Osteocyte (in vitro differentiated cells): ENCODE measurements around the gene NSMCE4A. TPM values are rescaled to one million over a fixed set of nuclear protein-coding genes. Genes with fewer than 3 reads are reported as not detected.
"Not testable (repeated sequence)": the region's sequence is repeated elsewhere in the genome, so short reads cannot be mapped to it uniquely, and the experiment has no call there.

ENCODE experiments used
- DNase-seq: peaks from one replicate; pipeline ENCODE4 v3.0.0; 2021; ENCODE audit warnings: mixed read lengths; ENCODE audit not compliant: unreplicated experiment; ENCODE audit errors: extremely low spot score
- H3K27ac Mint-ChIP-seq: one replicate; pipeline ENCODE4 v1.8.0; 2021; ENCODE audit warnings: mild to moderate bottlenecking, mixed read lengths; ENCODE audit not compliant: unreplicated experiment
- H3K27me3 Mint-ChIP-seq: one replicate; pipeline ENCODE4 v1.8.0; 2021; ENCODE audit warnings: mixed read lengths; ENCODE audit not compliant: unreplicated experiment
- H3K36me3 Mint-ChIP-seq: one replicate; pipeline ENCODE4 v1.8.0; 2021; ENCODE audit warnings: mixed read lengths; ENCODE audit not compliant: unreplicated experiment
- H3K4me1 Mint-ChIP-seq: one replicate; pipeline ENCODE4 v1.8.0; 2021; ENCODE audit warnings: mixed read lengths; ENCODE audit not compliant: unreplicated experiment
- H3K4me3 Mint-ChIP-seq: one replicate; pipeline ENCODE4 v1.8.0; 2021; ENCODE audit warnings: mild to moderate bottlenecking, moderate library complexity, mixed read lengths; ENCODE audit not compliant: unreplicated experiment
- H3K9me3 Mint-ChIP-seq: one replicate; pipeline ENCODE4 v1.8.0; 2021; ENCODE audit warnings: mixed read lengths; ENCODE audit not compliant: unreplicated experiment
- CTCF ChIP-seq: fragments of 200-600 bp; sonication (generic); IDR thresholded peaks from 2 replicates; pipeline ENCODE4 v1.5.0; 2021; ENCODE audit warnings: antibody characterized with exemption, mild to moderate bottlenecking, moderate library complexity
- total RNA-seq: library from RNA; stranded (reverse); gene quantifications from 2 replicates; pipeline ENCODE4 v1.2.1, GENCODE V29; 2021

The NSMCE4A gene
- total RNA-seq, 1 donor from 2014 or later: 34.3 TPM

- TF ChIP-seq CTCF: no peak
- H3K4me1 Mint-ChIP-seq: peaks cover 16% of the 10 kb centered on the region
- DNase-seq: no peak
- H3K36me3 Mint-ChIP-seq: no peaks in the 10 kb centered on the region
- peaks cover 4% of the 10 kb centered on the region for H3K9me3 Mint-ChIP-seq
- no peak overlapping the region for H3K4me3 Mint-ChIP-seq
- no peak overlapping the region for H3K27ac Mint-ChIP-seq
- H3K27me3 Mint-ChIP-seq: no peaks in the 10 kb centered on the region
Measured at GRCh38 chr10:121941532-121941931, 33.5 kb downstream of the NSMCE4A start.

- no peak overlapping the region for H3K27ac Mint-ChIP-seq
- H3K4me3 Mint-ChIP-seq: no peak overlapping the region
- TF ChIP-seq CTCF: no peak
- no peak for DNase-seq
- H3K27me3 Mint-ChIP-seq: no peaks in the 10 kb centered on the region
- H3K36me3 Mint-ChIP-seq: peaks cover 5% of the 10 kb centered on the region
- H3K9me3 Mint-ChIP-seq: peaks cover 2% of the 10 kb centered on the region
- no peaks in the 10 kb centered on the region for H3K4me1 Mint-ChIP-seq
Measured at GRCh38 chr10:121936295-121936694, 38.7 kb downstream of the NSMCE4A start.

GRCh38 chr10:121935702-121936101 lies 39.3 kb downstream of the NSMCE4A start:
- Mint-ChIP-seq H3K27me3 (no peaks in the 10 kb centered on the region), H3K36me3 (peaks cover 5% of the 10 kb centered on the region), H3K9me3 (no peaks in the 10 kb centered on the region), H3K4me3 (no peak overlapping the region), H3K4me1 (no peaks in the 10 kb centered on the region), H3K27ac (no peak overlapping the region)
- no peak for DNase-seq
- no peak for TF ChIP-seq CTCF

- H3K4me1 Mint-ChIP-seq: peaks cover 21% of the 10 kb centered on the region
- DNase-seq: peak; percentile 7
- H3K4me3 Mint-ChIP-seq: peak overlapping the region; percentile 94
- H3K27ac Mint-ChIP-seq: peak overlapping the region; percentile 39
- H3K9me3 Mint-ChIP-seq, H3K36me3 Mint-ChIP-seq, H3K27me3 Mint-ChIP-seq: not testable (repeated sequence)
Measured at GRCh38 chr10:121930268-121931085, 44.5 kb downstream of the NSMCE4A start.

GRCh38 chr10:121929585-121930267 lies 45.3 kb downstream of the NSMCE4A start:
- H3K4me1 Mint-ChIP-seq: peaks cover 26% of the 10 kb centered on the region
- not testable (repeated sequence) for H3K36me3 Mint-ChIP-seq, H3K9me3 Mint-ChIP-seq, H3K27me3 Mint-ChIP-seq
- H3K4me3 Mint-ChIP-seq: peak overlapping the region; percentile 94
- H3K27ac Mint-ChIP-seq: peak overlapping the region; percentile 39
- DNase-seq: peak; percentile 34

- Mint-ChIP-seq H3K27ac (peak overlapping the region; percentile 94), H3K27me3 (no peaks in the 10 kb centered on the region), H3K4me3 (peak overlapping the region; percentile 94), H3K9me3 (no peaks in the 10 kb centered on the region), H3K4me1 (peaks cover 26% of the 10 kb centered on the region), H3K36me3 (peaks cover 11% of the 10 kb centered on the region)
- no peak for TF ChIP-seq CTCF
- DNase-seq: no peak
Measured at GRCh38 chr10:121928528-121928884, 46.5 kb downstream of the NSMCE4A start.
